HG02943 (cell line): Measurements from ENCODE around the gene MAP2K5.

Experiments
- ATAC-seq: cut with Tn5 transposase; IDR thresholded peaks from one replicate; pipeline ENCODE4 v1.9.1; 2021; ENCODE audit warnings: mild to moderate bottlenecking, low read depth, moderate library complexity; ENCODE audit not compliant: unreplicated experiment

Gene MAP2K5

DNA sequence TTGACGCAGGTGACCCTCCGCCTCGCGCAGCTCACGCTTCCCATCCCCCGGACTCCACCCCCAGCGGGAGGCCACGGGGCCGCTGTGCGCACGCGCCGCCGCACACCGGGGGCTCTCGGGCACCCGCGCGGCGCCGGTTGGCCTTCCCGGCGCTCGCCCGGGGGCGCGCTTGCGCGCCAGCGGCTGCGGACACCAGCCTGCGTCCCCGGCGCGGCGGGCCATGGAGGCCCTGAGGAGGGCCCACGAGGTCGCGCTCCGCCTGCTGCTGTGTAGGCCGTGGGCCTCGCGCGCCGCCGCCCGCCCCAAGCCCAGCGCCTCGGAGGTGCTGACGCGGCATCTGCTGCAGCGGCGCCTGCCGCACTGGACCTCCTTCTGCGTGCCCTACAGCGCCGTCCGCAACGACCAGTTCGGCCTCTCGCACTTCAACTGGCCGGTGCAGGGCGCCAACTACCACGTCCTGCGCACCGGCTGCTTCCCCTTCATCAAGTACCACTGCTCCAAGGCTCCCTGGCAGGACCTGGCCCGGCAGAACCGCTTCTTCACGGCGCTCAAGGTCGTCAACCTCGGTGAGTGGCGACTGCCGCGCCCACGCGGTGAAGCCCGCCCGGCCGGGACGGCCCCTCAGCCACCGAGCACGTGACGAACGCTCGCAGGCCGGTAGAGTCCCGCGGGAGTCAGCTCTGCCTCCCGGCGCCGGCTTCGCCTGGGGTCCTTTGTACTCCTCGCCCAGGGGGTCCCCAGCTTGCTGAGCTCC lies 21.3 kb upstream of the MAP2K5 start, which contains the start of gene C15orf61:
Gene C15orf61, plus strand, starts transcription at position 103 of the 754 bp plus-strand sequence. Its CDS starts 118 bp downstream, at position 221.
- peak; percentile 71 for ATAC-seq

GRCh38 chr15:67521783-67522568 lies 20.5 kb upstream of the MAP2K5 start:
- ATAC-seq = no peak

DNA sequence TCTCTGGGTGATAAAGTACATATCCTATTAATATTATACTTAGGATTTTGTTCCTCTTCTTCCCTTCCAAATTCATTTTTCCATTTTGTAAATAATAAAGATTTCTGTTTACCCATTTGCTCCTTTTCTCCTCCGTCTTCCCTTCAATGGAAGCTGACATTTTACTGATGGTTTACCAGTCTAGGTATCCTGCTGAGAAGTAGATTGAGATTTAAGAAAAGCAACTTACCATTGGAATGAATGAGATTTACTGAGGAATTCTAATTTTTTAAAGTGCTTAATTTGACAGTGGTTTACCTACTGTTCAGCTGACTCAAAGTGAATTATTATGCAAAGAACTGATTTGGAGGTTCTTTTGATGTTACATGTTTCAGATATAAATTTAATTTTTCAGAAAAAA lies 19.2 kb upstream of the MAP2K5 start:
- no peak for ATAC-seq

- no peak for ATAC-seq
These were observed 18.3 kb upstream of the MAP2K5 start for GRCh38 chr15:67524235-67524634.

- no peak for ATAC-seq
These were observed 14.0 kb upstream of the MAP2K5 start for GRCh38 chr15:67528513-67528912.

DNA sequence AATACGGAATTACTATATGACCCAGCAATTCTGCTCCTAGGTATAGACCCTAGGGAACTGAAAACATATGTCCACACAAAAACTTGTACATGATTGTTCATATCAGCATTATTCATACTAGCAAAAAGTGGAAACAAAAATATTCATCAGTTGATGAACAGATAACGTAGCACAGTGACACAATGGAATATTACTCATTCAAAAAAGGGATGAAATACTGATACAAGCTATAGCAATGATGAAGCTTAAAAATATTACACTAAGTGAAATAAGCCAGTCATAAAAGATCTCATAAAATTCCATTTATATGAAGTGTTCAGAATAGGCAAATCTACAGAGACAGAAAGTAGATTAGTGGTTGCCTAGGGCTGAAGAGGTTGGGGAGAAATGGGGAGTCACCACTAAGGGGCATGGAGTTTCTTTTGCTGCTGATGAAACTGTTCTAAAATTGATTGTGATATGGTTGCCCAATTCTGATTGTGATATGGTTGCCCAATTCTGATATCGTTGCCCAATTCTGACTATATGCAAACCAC lies 11.1 kb upstream of the MAP2K5 start:
- ATAC-seq = no peak

- no peak for ATAC-seq
These were observed 8.6 kb upstream of the MAP2K5 start for GRCh38 chr15:67533873-67534272.

- no peak for ATAC-seq
These were observed 8.1 kb upstream of the MAP2K5 start for GRCh38 chr15:67534360-67534759.

DNA sequence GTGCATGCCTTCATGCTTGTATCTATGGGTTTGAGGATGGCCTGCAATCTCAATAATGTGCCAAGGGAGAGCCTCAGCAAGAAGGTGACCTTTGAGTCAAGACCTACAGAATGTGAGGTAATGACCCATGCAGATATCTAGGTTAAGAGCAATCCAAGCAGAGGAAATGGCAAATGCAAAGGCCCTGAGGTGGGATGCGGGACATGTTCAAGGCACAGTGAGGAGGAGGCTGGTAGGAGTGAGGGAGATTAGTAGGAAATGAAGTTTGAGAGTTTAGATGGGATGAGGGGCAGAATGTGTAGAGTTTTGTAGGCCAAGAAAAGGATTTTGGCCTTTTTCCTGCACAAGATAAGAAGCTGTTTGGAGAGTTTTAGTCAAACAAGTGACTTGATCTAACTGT lies 4.7 kb upstream of the MAP2K5 start:
- ATAC-seq = no peak

DNA sequence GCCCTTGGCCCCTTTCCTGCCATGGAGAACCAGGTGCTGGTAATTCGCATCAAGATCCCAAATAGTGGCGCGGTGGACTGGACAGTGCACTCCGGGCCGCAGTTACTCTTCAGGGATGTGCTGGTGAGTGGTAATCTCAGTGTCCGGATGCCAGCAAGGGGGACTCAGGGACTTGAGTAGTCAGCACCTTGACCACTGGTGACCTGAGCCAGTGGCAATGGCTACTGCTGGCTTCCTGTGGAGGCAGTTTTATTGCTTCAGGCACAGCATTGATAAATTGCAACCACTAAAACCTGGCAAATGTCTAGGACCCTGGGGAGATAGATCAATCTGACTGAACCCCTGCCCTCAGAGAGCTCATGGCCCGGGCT lies 830 bp downstream of the MAP2K5 start:
- ATAC-seq = no peak

DNA sequence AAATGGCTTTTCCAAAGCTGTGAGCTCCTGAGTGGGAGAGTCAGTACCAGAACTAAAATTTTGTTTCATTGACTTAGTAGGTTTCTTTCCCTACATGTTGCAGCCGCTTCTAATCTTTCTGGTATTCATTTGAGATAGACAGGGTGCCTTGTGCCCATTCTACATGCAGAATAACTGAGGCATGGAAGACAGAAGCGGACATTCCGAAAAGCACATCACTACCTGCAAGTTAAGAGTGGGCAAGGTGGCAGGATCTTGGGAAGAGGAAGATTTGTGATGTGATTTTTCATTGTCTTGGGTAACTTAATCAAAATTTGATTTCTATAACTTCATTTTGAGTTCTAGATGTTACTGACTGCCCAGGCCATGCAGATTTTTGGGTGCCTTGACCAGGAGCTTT lies 2.0 kb downstream of the MAP2K5 start:
- ATAC-seq = no peak

DNA sequence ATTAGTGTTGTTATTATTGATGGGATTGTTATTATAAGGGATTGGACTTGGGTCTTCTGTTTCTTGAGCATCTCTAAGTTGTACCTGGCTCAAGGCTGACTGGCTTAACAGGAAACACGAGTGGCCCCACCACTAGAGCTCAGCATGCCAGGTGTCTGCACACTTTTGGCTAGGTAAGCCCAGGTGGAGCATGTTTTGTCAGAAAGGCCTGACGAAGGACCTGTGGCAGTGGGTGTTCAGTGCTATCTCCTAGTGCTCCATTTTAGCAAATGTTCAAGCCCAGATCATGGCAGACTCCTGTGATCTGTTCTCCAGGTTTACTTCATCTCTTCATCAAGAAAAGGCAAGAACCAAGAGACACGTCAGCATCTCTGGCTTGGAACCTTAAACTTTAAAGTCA lies 3.4 kb downstream of the MAP2K5 start:
- no peak for ATAC-seq

DNA sequence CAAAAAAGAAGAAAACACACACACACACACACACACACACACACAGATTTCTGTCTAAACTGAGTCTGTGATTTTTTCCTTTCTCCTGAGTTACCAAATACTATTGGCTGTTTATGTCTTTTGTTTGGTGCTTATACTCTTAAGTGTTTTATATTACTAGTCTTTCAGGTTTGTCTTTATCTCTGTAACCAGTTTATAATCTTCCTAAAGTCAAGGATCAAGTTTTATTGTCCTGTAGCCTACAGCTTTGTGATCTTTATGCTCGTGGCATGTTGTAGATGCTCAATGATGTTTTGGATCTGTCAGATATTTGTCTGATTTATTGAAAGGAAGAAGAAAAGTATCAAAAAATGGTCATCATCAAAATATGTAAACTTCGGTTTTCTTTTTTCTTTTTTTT lies 4.6 kb downstream of the MAP2K5 start:
- no peak for ATAC-seq

DNA sequence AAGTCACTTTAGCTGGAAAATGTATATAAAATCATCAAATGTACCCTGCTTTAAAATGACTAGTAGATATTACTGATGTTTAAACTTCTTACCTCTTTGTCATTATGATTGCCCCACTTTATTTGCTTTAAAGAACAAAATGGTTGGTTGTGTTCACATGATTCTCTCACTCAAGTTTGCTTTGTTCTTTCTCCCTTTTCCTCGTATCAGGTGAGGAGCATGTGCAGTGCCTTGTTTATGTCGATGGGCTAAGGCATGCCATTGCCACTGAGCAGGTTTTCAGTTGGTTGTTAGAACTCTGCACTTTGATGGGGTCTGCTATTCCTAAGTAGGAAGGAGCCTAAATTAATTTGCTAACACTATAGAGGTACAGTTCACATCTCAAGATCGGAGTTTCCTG lies 5.3 kb downstream of the MAP2K5 start:
- no peak for ATAC-seq

DNA sequence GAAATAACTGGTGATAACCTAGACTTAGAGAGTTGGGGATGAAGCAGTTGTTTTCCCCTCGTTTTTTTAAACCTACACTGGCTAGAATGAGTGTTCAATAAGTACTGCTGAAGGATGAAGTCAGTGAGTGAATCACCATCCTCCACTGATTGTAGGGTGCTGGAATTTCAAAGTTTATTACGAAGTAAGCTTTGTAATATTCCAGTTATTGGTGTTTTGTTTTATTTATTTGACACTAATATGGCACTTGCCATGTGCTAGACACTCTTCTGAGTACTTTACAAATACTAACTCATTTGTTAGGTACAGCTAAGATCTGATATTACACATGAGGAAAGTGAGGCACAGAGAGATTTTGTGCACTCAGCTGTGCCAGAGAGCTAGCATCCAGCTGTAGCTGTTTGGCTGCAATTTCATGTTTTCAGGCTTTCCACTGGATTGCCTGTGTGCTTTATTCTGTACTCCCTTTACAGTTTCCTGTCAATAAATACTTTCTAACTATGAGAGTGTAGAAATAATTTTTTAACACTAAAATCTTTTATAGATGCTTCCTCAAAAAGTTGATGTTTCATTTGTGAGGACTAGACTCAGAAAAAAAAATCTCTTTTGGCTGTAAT lies 5.8 kb downstream of the MAP2K5 start:
- ATAC-seq = no peak

DNA sequence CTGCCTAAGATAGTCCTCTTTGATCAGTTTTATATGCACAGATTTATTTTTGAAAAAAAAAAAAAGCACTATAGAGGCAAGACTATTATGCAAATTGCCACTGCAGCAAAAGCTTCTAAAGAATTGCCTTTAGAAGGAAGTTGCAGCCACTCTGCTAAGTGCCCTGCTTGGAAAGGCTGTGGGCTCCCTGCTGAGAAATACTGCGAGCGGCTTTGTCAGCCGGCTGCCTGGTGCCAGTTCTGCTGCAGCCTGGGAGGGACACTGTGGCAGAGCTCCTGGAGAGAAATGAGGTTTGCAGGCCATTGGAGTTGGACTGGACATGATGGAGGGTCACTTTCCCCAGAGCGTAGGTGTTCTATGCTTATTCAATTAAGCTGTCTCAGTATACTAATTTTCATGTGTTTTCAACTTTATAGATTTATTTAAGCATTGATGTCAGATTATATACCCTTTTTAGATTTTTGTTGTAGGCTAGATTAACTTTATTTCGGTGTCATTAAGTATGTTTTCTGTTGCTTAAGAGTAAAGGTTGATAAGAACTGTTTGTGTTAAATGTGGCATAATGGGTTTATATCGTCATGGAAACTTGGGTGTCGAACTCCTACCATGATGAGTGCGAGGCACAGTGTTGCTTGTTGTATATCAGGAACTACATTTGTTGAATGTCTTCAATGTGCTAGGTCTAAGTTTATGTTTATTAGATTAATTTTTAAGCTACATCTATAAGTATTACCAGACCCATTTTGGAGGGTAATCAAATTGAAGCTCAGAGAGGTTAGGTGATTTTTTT lies 6.6 kb downstream of the MAP2K5 start:
- ATAC-seq = no peak

- no peak for ATAC-seq
These were observed 7.2 kb downstream of the MAP2K5 start for GRCh38 chr15:67549736-67550135.

DNA sequence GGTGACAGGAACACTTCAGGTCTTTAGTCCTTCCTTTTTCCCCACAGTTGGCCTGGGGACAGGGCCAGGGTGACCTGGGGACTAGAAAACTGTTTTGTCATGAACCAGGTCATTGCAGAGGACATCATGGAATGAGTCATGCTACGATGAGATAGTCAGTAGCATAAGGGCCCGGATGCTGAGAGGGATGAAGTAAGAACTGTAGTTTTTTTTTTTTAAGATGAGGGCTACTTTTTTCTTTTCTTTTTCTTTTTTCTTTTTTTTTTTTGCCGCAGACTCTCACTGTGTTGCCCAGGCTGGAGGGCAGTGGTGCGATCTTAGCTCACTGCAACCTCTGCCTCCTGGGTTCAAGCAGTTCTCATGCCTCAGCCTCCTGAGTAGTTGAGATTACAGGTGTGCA lies 8.0 kb downstream of the MAP2K5 start:
- ATAC-seq = no peak

- no peak for ATAC-seq
These were observed 8.8 kb downstream of the MAP2K5 start for GRCh38 chr15:67551207-67551743.

DNA sequence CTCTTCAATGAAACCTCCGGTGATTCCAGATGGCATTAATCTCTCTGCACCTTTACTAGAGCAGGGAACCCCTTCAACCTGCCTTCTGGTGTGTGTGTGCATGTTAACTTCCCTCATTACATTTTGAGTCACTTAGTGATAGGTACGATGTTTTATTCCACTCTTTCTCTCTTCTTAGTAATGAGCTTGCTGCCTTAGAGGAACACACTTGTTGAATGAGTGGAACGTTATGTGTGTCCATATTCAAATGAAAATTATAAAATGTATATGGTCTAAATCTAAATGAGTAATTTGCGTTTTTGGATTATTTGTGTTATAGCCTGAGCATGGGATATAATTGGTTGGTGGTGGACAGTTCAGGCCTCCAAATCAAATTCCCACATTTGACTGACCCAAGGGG lies 12.1 kb downstream of the MAP2K5 start:
- ATAC-seq = no peak
